Endothelial cell of umbilical vein (primary cell): ENCODE data around the gene FAM227B. TPM values are rescaled to one million over a fixed set of nuclear protein-coding genes. Genes with fewer than 3 reads are reported as not detected.

Experiments used
- BruUV-seq: library from RNA; stranded (reverse); fragments of 400-500 nt; replicated peaks from 2 replicates; lab custom pipeline; 2021; lab: Mats Ljungman, UMichigan
- CTCF ChIA-PET: fragments of 300-600, 350-600 bp; sonication (Branson Sonifier 250); formaldehyde crosslinking; loops from one replicate; lab custom pipeline; 2021; ENCODE audit warnings: antibody characterized with exemption, inconsistent platforms; lab: Charles Lee
- POLR2A ChIA-PET: fragments of 300-600, 350-600 bp; sonication (Branson Sonifier 250); formaldehyde crosslinking; loops from one replicate; lab custom pipeline; 2021; ENCODE audit warnings: antibody characterized with exemption, inconsistent platforms; lab: Charles Lee
- DNase-seq: peaks from one replicate; pipeline ENCODE4 v3.0.0-alpha.2; 2011; ENCODE audit warnings: low read depth, low spot score
- FAIRE-seq: peaks from 2 replicates; lab custom pipeline; 2011; peaks lifted over from hg19 to GRCh38; lab: Jason Lieb, UNC
- H2AFZ ChIP-seq: 2 replicates; pipeline ENCODE4 v1.6.0; 2012; ENCODE audit warnings: low read depth, low read length, control low read depth, inconsistent platforms
- H3K27ac ChIP-seq: 2 replicates; pipeline ENCODE4 v1.5.1; 2011; ENCODE audit warnings: low read depth, mild to moderate bottlenecking, control low read depth, low read length, moderate library complexity; ENCODE audit not compliant: insufficient read depth
- H3K27me3 ChIP-seq, 2 experiments: 2 replicates each; pipeline versions ENCODE4 v1.6.0 to v1.6.1; 2011; ENCODE audit warnings: low read length in 2 of 2, mixed read lengths in 1 of 2; ENCODE audit not compliant: control insufficient read depth in 2 of 2, insufficient read depth in 2 of 2
- H3K36me3 ChIP-seq, 2 experiments: 2 replicates in 1 of 2; 3 replicates in 1 of 2; pipeline ENCODE4 v1.5.1; 2011; ENCODE audit warnings: low read length in 2 of 2, mild to moderate bottlenecking in 1 of 2, moderate library complexity in 1 of 2; ENCODE audit not compliant: control insufficient read depth in 2 of 2, insufficient read depth in 2 of 2; ENCODE audit errors: extremely low read depth in 1 of 2
- H3K4me1 ChIP-seq: 3 replicates; pipeline ENCODE4 v1.5.1; 2011; ENCODE audit warnings: mild to moderate bottlenecking, low read length; ENCODE audit not compliant: control insufficient read depth, insufficient read depth; ENCODE audit errors: extremely low read depth
- H3K4me2 ChIP-seq: 2 replicates; pipeline ENCODE4 v1.6.1; 2011; ENCODE audit warnings: low read length, control low read depth, mixed read lengths; ENCODE audit not compliant: insufficient read depth
- H3K4me3 ChIP-seq, 3 experiments: fragments of 200-600 bp in 1 of 3; sonication (generic), shearing (Covaris generic) in 1 of 3; replicated peaks in 1 of 3; 2 replicates each; pipeline ENCODE4 v1.5.1; 2011 to 2016; ENCODE audit warnings: control low read depth in 3 of 3, low read length in 3 of 3, mild to moderate bottlenecking in 2 of 3, inconsistent platforms in 1 of 3, low read depth in 1 of 3, moderate library complexity in 1 of 3; ENCODE audit not compliant: insufficient read depth in 1 of 3
- H3K79me2 ChIP-seq: 2 replicates; pipeline ENCODE4 v1.6.0; 2012; ENCODE audit warnings: low read length, inconsistent platforms; ENCODE audit not compliant: control insufficient read depth, insufficient read depth
- H3K9ac ChIP-seq: replicated peaks from 2 replicates; pipeline ENCODE3; 2011; ENCODE audit warnings: low read length, control low read depth; ENCODE audit not compliant: insufficient read depth; ENCODE audit errors: extremely low read depth
- H3K9me1 ChIP-seq: replicated peaks from 3 replicates; pipeline ENCODE4 v1.6.0; 2011; ENCODE audit warnings: mild to moderate bottlenecking, low read length; ENCODE audit not compliant: control insufficient read depth, insufficient read depth; ENCODE audit errors: extremely low read depth
- H3K9me3 ChIP-seq: replicated peaks from 2 replicates; pipeline ENCODE4 v1.5.1; 2012; ENCODE audit warnings: low read length, inconsistent platforms; ENCODE audit not compliant: control insufficient read depth, insufficient read depth
- H4K20me1 ChIP-seq: replicated peaks from 2 replicates; pipeline ENCODE3; 2011; ENCODE audit warnings: mild to moderate bottlenecking, low read length; ENCODE audit not compliant: control insufficient read depth, insufficient read depth; ENCODE audit errors: extremely low read depth
- CTCF ChIP-seq, 2 donors: IDR thresholded peaks; 1 replicate in 1 of 2; 2 replicates in 1 of 2; pipeline ENCODE4 v1.5.1; 2011; ENCODE audit warnings: low read length in 2 of 2, mild to moderate bottlenecking in 2 of 2, moderate library complexity in 2 of 2, control low read depth in 1 of 2, inconsistent platforms in 1 of 2, low read depth in 1 of 2; ENCODE audit not compliant: insufficient read depth in 1 of 2; ENCODE audit errors: extremely low read depth in 1 of 2
- EZH2 ChIP-seq: IDR thresholded peaks from 2 replicates; pipeline ENCODE4 v1.6.1; 2012; ENCODE audit warnings: borderline replicate concordance, low read depth, mild to moderate bottlenecking, moderate library complexity, low read length, inconsistent platforms; ENCODE audit not compliant: severe bottlenecking
- FOS ChIP-seq: IDR thresholded peaks from 2 replicates; pipeline ENCODE4 v1.6.1; 2011; ENCODE audit warnings: mild to moderate bottlenecking, low read length, moderate library complexity, borderline replicate concordance; ENCODE audit not compliant: insufficient read depth
- GATA2 ChIP-seq: IDR thresholded peaks from 2 replicates; pipeline ENCODE4 v1.7.0; 2011; ENCODE audit warnings: low read depth, mild to moderate bottlenecking, moderate library complexity, mixed read lengths, low read length; ENCODE audit not compliant: insufficient read length, insufficient read depth
- JUN ChIP-seq: IDR thresholded peaks from 2 replicates; pipeline ENCODE4 v1.6.1; 2011; ENCODE audit warnings: borderline replicate concordance, low read depth; ENCODE audit not compliant: insufficient read length, insufficient read depth
- MAX ChIP-seq: IDR thresholded peaks from 2 replicates; pipeline ENCODE4 v1.6.1; 2011; ENCODE audit not compliant: insufficient read depth, insufficient read length
- MYC ChIP-seq: IDR thresholded peaks from one replicate; pipeline ENCODE4 v1.6.1; 2011; ENCODE audit warnings: mild to moderate bottlenecking, low read depth, low read length
- POLR2A ChIP-seq: IDR thresholded peaks from 2 replicates; pipeline ENCODE4 v1.6.1; 2012; ENCODE audit warnings: low read depth, mild to moderate bottlenecking, control low read depth, low read length
- POLR2AphosphoS5 ChIP-seq: IDR thresholded peaks from 2 replicates; pipeline ENCODE4 v1.6.1; 2012; ENCODE audit warnings: low read depth, mild to moderate bottlenecking, control low read depth, low read length, moderate library complexity; ENCODE audit not compliant: insufficient read depth
- dilution Hi-C: fragments of 300-500 bp; cut with MboI; formaldehyde crosslinking; loops from one replicate; pipeline ENCODE4 v1.15.0; 2019; ENCODE audit warnings: low sequenced_read_pairs; ENCODE audit not compliant: extremely low pct_ligation_motif_present
- intact Hi-C: fragments of 100-400 bp; cut with micrococcal nuclease; formaldehyde crosslinking; loops from one replicate; pipeline ENCODE4 v1.10.0; 2022
- polyA plus RNA-seq, 4 experiments: library from polyadenylated mRNA; depleted of rRNA in 3 of 4; stranded (reverse) in 3 of 4; unstranded in 1 of 4; fragments of >200 nt; gene quantifications; 2 replicates each; pipeline versions ENCODE4 v1.2.1 to v1.2.3, GENCODE V29; 2011 to 2012; ENCODE audit warnings: missing spikeins in 1 of 4
- total RNA-seq: library from RNA; stranded (reverse); gene quantifications from 2 replicates; pipeline ENCODE4 v1.2.3, GENCODE V29; 2021

The FAM227B gene
- total and polyA plus RNA-seq, 2 donors (not counting 3 experiments of a cell fraction or from before 2014, with no cell fraction given): 1.5 to 1.8 TPM

GRCh38 chr15:49421991-49422390 is 198.6 kb downstream of the FAM227B start:
- CTCF ChIA-PET: interaction anchor here (0.8 to 5.8 kb wide), 38 partner anchors 10 to 1064 kb away, joined by 3 to 282 read pairs (median 4); partner anchors contain the start of genes CEP152, EID1 and GALK2
- POLR2A ChIA-PET: no interaction called here
- intact Hi-C loops (loop anchor here (1.0 to 5.0 kb wide), 5 partner anchors 187 to 725 kb away; partner anchors contain the start of gene COPS2), dilution Hi-C loops (no loop called here)
- Histone ChIP-seq H4K20me1 (no peaks in the 10 kb centered on the region), H3K79me2 (no peaks in the 10 kb centered on the region), H3K4me3 (peak overlapping the region in 1 of 3 experiments; percentile 9), H3K4me1 (peaks cover 2% of the 10 kb centered on the region), H3K4me2 (peak overlapping the region; percentile 47), H2AFZ (no peak overlapping the region), H3K27me3 (peaks cover 0 to 3% of the 10 kb centered on the region in 2 experiments), H3K27ac (no peak overlapping the region), H3K9me3 (no peaks in the 10 kb centered on the region), H3K36me3 (no peaks in the 10 kb centered on the region), H3K9me1 (no peaks in the 10 kb centered on the region), H3K9ac (no peak overlapping the region)
- TF ChIP-seq CTCF (IDR thresholded peaks at IDR 0.05; ENCODE audit: extremely low read depth in 1 of 2, insufficient read depth in 1 of 2, low read depth in 1 of 2, low read length in 2 of 2) (peak; percentile 58 to 78), FOS (no peak), JUN (no peak), MYC (no peak)
- FAIRE-seq (peak; percentile 60), DNase-seq (peak; percentile 65)
- BruUV-seq: no TSS peak

GRCh38 chr15:49418811-49419210 is 201.8 kb downstream of the FAM227B start:
- no peak overlapping the region for H3K4me2 ChIP-seq
- intact Hi-C loops (no loop called here), dilution Hi-C loops (no loop called here)
- peaks cover 6% of the 10 kb centered on the region for H3K4me1 ChIP-seq
- ChIA-PET CTCF (interaction anchor here (2.1 to 5.3 kb wide), 3 partner anchors 182 to 726 kb away, joined by 5 to 138 read pairs (median 18); no protein-coding TSS in a partner anchor), POLR2A (interaction anchor here (1.0 kb wide), 1 partner anchor 541 kb away, joined by 3 read pairs; the partner anchor contains the start of gene EID1)
- H3K27ac ChIP-seq: no peak overlapping the region
- no peak overlapping the region for H3K9ac ChIP-seq
- DNase-seq (no peak), FAIRE-seq (no peak)
- H3K4me3 ChIP-seq: no peak overlapping the region
- no peak for TF ChIP-seq POLR2A
- TF ChIP-seq GATA2: no peak
- no peak for TF ChIP-seq EZH2
- TF ChIP-seq FOS: no peak
- TF ChIP-seq MAX: no peak
- no peak for TF ChIP-seq POLR2AphosphoS5
- no peak for TF ChIP-seq MYC
- TF ChIP-seq CTCF (IDR thresholded peaks at IDR 0.05; ENCODE audit: extremely low read depth in 1 of 2, insufficient read depth in 1 of 2, low read depth in 1 of 2, low read length in 2 of 2): no peak
- TF ChIP-seq JUN: no peak
- no peaks in the 10 kb centered on the region for H3K9me1 ChIP-seq
- H2AFZ ChIP-seq: no peak overlapping the region
- H3K79me2 ChIP-seq: no peaks in the 10 kb centered on the region
- H3K9me3 ChIP-seq: no peaks in the 10 kb centered on the region
- no peaks in the 10 kb centered on the region for H4K20me1 ChIP-seq
- no TSS peak for BruUV-seq
- no peaks in the 10 kb centered on the region for H3K27me3 ChIP-seq
- no peaks in the 10 kb centered on the region for H3K36me3 ChIP-seq
